GM11168 (cell line): ENCODE data around the gene PFKFB2.
"Not testable (repeated sequence)": the region's sequence is repeated elsewhere in the genome, so short reads cannot be mapped to it uniquely, and the experiment has no call there.

Experiments
- in situ Hi-C: fragments of 300-500 bp; cut with MboI; formaldehyde crosslinking; loops from one replicate; pipeline ENCODE4 v1.12.0; 2022; ENCODE audit warnings: low sequenced_read_pairs; ENCODE audit not compliant: unreplicated experiment

Gene PFKFB2

DNA sequence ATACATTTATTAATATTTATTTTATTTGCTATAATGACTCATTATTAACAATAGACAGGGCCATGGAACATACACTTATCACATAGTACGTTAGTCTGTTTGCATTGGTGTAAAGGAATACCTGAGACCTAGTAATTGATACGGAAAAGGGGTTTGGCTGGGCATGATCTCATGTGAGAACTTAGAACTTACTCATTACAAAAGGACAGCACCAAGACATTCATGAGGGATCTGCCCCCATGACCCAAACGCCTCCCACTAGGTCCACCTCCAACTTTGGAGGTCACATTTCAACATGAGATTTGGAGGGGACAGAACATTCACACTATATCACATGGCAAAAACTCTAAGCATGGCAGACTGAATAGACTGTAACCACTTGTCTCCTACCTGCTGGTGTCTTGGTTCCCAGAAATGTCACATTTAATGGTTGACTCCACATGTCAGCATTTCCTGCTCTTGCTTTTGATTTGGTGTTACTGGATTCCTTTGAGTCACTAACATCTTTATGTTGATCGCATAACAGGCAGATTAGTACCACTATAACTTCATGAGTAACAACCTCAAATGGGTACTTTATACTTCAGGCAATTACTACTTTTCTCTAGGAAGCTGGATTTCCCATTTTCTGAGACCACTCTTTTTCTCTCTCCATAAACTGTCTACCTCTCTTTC, 17.1 kb upstream of the PFKFB2 start:
- in situ Hi-C loops = no loop called here

GRCh38 chr1:207036865-207037264, 16.2 kb upstream of the PFKFB2 start:
- in situ Hi-C loops = no loop called here

DNA sequence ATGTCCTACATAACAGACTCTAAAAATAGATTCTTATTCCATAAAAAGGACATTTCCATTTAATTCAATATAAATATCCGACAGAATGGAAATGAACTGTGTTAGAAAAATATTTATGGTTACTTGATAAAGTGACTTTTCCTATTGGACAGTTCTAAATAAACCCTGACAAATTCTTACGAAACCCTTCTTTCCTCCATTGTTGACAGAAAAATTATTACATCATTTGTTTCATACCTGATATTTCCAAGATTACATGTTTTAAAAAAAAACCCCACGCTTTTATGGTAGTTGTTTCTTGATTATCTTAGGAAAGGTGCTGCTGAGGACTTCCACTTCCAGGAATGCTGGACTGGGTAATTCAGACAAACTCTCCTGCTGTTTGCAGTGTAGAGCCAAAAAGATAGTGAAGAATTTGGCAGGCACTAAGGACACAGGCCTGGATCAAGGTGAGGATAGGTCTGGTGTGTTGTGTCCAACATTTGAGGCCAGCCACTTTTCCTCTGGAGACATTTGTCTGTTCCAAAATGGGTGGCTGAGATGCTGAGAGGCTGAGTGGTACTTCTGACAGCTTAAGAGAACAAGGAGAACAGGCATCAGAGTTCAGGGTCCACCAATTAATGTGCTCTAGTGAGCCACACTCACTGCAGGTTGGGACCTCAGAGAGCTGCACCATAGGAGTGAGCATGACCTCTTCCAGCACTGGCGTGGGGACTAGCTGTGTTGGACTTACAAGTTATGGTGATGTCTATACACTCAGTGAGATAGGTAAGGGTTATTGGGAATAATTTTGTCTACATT, 13.5 kb upstream of the PFKFB2 start:
- in situ Hi-C loops = no loop called here

DNA sequence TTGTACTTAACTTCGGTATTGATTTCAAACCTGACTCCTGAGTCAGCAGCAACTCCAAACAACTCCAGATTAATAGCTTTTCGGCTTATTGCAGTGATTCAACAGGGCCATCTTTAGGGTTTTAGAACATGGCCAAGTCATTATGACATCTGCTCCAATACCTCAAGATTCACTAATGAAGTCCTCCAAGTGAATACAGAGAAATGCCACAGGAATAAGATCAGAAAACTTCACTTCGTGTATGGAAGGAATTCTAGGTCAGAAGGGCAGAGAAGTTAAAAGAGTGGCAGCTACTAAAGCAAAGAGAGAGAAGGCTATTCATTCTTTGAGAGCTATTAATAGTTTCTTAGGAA, 12.9 kb upstream of the PFKFB2 start:
- in situ Hi-C loops = no loop called here

- in situ Hi-C loops = not testable (repeated sequence)
Observed at GRCh38 chr1:207041397-207041796, 11.7 kb upstream of the PFKFB2 start.

GRCh38 chr1:207045453-207045852, 7.6 kb upstream of the PFKFB2 start:
- in situ Hi-C loops = no loop called here

DNA sequence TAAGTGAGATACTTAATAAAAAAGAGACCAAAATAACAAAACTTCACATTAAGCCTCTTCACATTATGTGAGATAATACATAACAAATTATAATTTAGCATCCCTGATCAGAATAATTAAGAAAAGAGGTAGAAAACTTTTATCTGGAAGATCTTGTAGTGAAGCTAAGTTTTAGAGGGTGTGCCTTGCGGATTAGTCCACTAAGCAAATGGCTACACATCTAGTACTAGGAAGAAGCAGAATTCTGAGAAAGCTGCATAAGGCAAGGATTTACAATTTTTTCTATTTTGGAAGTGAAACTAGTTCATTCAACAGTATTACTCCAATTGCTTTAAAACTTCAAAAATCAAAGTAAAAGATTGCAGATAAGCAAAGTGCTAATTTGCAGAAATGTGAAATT, 5.6 kb upstream of the PFKFB2 start:
- in situ Hi-C loops = no loop called here

DNA sequence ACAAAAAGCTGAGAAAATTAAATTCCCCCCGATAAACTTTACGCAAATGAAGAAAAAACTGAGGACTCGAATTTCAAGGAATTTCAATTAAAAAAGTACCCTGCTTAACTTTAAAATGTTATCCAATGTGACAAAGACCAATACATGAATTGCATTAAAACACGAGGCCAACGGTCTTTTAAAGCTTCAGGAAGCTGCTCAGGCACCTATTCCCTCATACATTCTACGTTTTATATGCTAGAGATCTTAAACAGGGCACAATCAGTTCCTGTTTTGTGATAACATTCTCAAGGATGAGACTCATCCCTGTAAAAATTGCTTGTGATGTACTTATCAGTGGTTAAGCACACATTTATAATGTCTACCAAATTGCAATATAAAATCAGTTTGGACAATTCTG, 5.0 kb upstream of the PFKFB2 start:
- in situ Hi-C loops = no loop called here

DNA sequence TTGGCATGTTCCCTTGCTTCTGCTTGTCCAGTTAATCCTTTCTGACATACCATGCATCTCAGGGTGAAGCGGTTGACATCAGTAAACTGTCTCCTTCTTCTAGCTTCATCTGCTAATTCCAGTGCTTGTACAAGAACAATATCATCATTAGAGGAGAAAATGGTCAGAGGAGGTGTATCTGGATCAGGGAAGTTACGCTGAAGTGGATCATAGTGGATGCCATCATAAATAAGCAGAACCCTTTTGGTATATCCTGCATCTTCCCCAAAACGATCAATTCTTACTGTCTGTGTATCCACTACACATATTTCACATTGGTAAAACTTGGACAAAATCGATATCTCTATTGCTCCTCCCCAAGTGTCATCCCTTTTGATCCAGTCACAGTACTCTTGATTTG, 4.0 kb upstream of the PFKFB2 start:
- in situ Hi-C loops = no loop called here

GRCh38 chr1:207049514-207049913, 3.6 kb upstream of the PFKFB2 start:
- in situ Hi-C loops = no loop called here

DNA sequence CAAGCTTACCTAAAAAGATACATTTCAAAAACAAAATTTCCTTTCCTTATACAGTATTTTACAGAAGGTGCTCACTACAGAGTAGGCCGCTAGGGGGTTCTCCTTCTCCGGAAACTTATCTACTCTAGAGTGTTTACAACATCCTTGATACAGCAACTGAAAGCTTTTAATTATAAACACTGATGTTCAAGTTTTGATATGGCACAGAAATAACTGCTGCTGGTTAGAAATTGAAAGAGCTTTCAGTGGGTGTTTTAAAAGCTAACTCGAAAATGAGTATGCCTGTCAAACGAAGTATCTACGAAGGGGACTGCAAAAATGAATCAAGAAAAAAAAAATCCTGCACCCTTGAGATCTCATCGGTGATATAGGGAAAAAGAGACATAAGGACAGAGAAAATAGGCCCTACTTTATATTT, 3.1 kb upstream of the PFKFB2 start:
- in situ Hi-C loops = no loop called here

GRCh38 chr1:207050480-207051190, 2.4 kb upstream of the PFKFB2 start:
- in situ Hi-C loops = no loop called here

GRCh38 chr1:207051191-207051943, 1.7 kb upstream of the PFKFB2 start, which contains the start of gene YOD1:
YOD1 (minus strand) TSS chr1:207051208; CDS start chr1:207051030, 178 bp downstream.
- in situ Hi-C loops = no loop called here

DNA sequence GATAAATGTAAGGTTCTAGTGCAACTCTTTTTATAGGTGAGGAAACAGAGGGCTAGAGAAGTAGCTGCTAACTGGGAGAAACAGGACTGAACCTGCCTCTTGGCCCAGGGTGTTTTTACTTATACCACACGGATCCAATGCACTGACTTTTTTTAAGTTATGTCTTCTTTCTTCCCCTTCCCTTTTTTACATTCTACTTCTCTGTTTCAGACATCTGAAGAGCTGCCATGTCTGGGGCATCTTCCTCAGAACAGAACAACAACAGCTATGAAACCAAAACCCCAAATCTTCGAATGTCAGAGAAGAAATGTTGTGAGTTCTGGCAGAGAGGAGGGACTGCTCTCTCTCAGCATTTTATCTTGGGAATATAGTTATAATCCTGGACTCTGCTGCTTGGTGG, 1.4 kb downstream of the PFKFB2 start:
- in situ Hi-C loops = no loop called here

DNA sequence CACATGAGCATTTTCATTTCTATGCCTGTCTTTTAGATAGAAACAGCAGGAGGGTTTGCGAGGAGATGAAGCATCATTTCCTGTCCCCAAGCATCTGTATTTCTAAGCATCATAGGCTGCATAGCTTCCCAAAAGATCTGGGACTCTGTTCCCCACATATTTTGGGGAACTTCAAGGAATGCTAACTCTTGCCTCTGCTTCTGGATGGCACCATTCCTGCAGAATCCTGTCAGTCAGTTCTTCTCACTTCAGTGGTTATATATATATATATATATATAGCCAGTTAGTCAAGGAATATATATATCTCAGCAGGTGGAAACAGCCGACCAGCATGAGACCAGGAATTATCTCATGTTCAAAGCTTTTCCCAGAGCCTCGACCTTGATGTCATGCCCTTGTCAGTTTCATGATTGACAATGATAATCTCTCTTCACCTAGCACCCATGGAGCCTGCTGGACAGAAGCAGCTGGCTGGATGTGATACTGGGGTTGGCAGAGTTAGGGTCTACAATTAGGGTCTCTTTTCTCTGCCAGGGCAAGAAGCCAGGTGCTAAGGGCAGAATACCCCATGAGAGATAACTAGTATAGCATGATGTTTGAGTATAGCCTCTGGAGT, 2.4 kb downstream of the PFKFB2 start:
- in situ Hi-C loops = no loop called here

DNA sequence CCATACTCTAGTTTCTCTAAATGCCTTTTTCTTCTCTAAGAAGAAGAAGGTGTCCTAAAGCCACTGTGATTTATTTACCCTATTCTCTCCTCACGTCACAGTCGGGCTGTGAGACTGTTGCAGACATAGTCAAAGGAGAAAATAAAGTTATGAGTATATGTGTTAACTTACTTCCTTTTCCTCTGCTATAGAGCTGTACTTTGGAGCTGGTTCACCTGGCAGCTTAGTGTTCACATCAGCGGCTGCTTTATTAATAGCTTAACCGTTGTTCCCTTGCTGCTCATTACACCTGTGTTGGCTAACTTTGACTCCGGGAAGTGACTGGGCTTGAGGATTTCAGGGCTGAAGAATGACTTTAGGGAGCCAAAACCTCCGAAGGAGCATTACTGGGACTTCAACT, 3.6 kb downstream of the PFKFB2 start:
- in situ Hi-C loops = no loop called here

DNA sequence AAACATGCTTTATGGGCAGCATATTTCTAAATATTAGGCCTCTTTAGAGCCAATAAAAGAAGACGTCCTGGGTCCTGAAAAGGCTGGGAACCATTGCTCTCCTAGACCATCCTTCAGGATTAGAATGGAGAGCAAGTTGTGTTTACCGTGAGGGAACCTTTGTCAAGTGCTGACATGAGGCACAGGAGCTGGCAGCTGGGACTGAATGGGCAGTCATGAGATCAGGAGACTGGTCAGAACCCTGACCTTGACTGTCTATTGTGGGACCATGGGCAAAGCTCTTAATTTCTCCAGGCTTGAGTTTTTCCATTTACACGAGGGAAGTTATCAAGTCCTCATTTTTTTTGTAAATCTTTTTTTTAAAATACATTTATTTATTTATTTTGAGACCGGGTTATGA, 5.2 kb downstream of the PFKFB2 start:
- in situ Hi-C loops = no loop called here

- in situ Hi-C loops = no loop called here
Observed at GRCh38 chr1:207058878-207059867, 6.1 kb downstream of the PFKFB2 start.

- in situ Hi-C loops = no loop called here
Observed at GRCh38 chr1:207059881-207060280, 6.8 kb downstream of the PFKFB2 start.
